Uterus (tissue), 4 donors: Measurements from ENCODE around the gene VTCN1. TPM values are rescaled to one million over a fixed set of nuclear protein-coding genes. Genes with fewer than 3 reads are reported as not detected.
"Not testable (repeated sequence)": the region's sequence is repeated elsewhere in the genome, so short reads cannot be mapped to it uniquely, and the experiment has no call there.

Source experiments
- DNase-seq, 2 donors: peaks; one replicate each; pipeline ENCODE4 v3.0.0-alpha.2; 2019 to 2020
- H3K27ac ChIP-seq, 2 donors: fragments of 200-600 bp; sonication (generic); 1 replicate in 1 of 2; 2 replicates in 1 of 2; pipeline ENCODE4 v1.5.1; 2016 to 2018
- H3K27me3 ChIP-seq, 2 donors: fragments of 200-600 bp; sonication (generic); one replicate each; pipeline ENCODE4 v1.5.1; 2018 to 2019; ENCODE audit warnings: control low read depth in 1 of 2
- H3K36me3 ChIP-seq, 2 donors: fragments of 200-600 bp; sonication (generic); one replicate each; pipeline ENCODE4 v1.5.1; 2019; ENCODE audit warnings: control low read depth in 1 of 2
- H3K4me1 ChIP-seq, 2 donors: fragments of 200-600 bp; sonication (generic); one replicate each; pipeline ENCODE4 v1.5.1; 2018 to 2019; ENCODE audit warnings: control low read depth in 1 of 2
- H3K4me3 ChIP-seq, 2 donors: fragments of 200-600 bp; sonication (generic); 1 replicate in 1 of 2; 2 replicates in 1 of 2; pipeline ENCODE4 v1.5.1; 2018 to 2019; ENCODE audit warnings: mild to moderate bottlenecking in 1 of 2
- H3K9me3 ChIP-seq, 2 donors: fragments of 200-600 bp; sonication (generic); one replicate each; pipeline ENCODE4 v1.5.1; 2019; ENCODE audit warnings: control low read depth in 1 of 2
- POLR2A ChIP-seq, 2 donors: fragments of 450-650 bp; IDR thresholded peaks; one replicate each; pipeline ENCODE4 v1.6.1; 2016; ENCODE audit warnings: antibody characterized with exemption in 2 of 2, mild to moderate bottlenecking in 1 of 2, moderate library complexity in 1 of 2
- intact Hi-C: fragments of 100-400 bp; cut with DNase I; formaldehyde crosslinking; loops from one replicate; pipeline ENCODE4 v1.15.1; 2023; ENCODE audit warnings: low total_unique reads
- total RNA-seq, 4 donors: library from RNA; depleted of rRNA in 3 of 4; stranded (reverse); fragments of >200 nt in 3 of 4; gene quantifications; one replicate each; pipeline versions ENCODE4 v1.1.0 to v1.2.4, GENCODE V29; 2014 to 2023
- TF ChIP-seq, protein P1 (sequence below), 4 experiments: fragments of 200-600 bp in 2 of 4; fragments of 450-650 bp in 2 of 4; sonication (generic) in 2 of 4; IDR thresholded peaks; one replicate each; pipeline ENCODE4 v1.5.1; 2016 to 2019; ENCODE audit warnings: antibody characterized with exemption in 4 of 4, mild to moderate bottlenecking in 2 of 4, moderate library complexity in 1 of 4
- donor health status: DM: yes; HTN: yes; CAD: no.

Gene VTCN1
- total RNA-seq, 4 donors from 2014 or later: 0.64 to 21.5 (median 2.6) TPM; not detected in 1

- no peak for TF ChIP-seq POLR2A (IDR thresholded peaks at IDR 0.05)
- TF ChIP-seq, protein P1, sequence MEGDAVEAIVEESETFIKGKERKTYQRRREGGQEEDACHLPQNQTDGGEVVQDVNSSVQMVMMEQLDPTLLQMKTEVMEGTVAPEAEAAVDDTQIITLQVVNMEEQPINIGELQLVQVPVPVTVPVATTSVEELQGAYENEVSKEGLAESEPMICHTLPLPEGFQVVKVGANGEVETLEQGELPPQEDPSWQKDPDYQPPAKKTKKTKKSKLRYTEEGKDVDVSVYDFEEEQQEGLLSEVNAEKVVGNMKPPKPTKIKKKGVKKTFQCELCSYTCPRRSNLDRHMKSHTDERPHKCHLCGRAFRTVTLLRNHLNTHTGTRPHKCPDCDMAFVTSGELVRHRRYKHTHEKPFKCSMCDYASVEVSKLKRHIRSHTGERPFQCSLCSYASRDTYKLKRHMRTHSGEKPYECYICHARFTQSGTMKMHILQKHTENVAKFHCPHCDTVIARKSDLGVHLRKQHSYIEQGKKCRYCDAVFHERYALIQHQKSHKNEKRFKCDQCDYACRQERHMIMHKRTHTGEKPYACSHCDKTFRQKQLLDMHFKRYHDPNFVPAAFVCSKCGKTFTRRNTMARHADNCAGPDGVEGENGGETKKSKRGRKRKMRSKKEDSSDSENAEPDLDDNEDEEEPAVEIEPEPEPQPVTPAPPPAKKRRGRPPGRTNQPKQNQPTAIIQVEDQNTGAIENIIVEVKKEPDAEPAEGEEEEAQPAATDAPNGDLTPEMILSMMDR (IDR thresholded peaks at IDR 0.05): no peak
- no peaks in the 10 kb centered on the region for H3K4me1 ChIP-seq
- H3K27ac ChIP-seq: no peak overlapping the region
- H3K9me3 ChIP-seq: no peaks in the 10 kb centered on the region
- DNase-seq: no peak
- H3K4me3 ChIP-seq: no peak overlapping the region
- H3K36me3 ChIP-seq: no peaks in the 10 kb centered on the region
- intact Hi-C loops: no loop called here
- no peaks in the 10 kb centered on the region for H3K27me3 ChIP-seq
Measured at GRCh38 chr1:117162816-117163215, 47.9 kb downstream of the VTCN1 start.

DNA sequence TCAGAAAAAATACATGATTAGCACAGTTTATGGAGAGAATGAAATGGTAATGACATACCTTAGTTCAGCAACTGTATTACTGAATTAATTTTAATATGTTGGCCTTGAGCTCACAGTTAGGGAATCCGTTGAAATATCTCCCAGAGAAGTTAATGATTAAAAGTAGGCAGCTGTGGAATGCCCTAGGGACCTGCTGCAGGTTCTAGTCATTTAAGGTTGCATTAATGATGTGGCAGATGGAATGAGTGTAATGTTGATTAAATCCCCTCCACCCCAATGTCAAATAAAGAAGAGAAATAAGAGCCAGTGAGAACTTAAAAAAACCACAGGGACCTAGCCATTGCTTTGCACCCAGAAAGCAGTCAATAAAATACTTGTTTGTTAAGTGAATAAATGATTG is 48.8 kb downstream of the VTCN1 start:
- Histone ChIP-seq H3K36me3 (no peaks in the 10 kb centered on the region), H3K27ac (no peak overlapping the region), H3K27me3 (no peaks in the 10 kb centered on the region), H3K4me3 (no peak overlapping the region), H3K9me3 (no peaks in the 10 kb centered on the region), H3K4me1 (no peaks in the 10 kb centered on the region)
- DNase-seq: no peak
- intact Hi-C loops: no loop called here
- no peak for TF ChIP-seq POLR2A (IDR thresholded peaks at IDR 0.05)
- TF ChIP-seq, protein P1 (IDR thresholded peaks at IDR 0.05): no peak

DNA sequence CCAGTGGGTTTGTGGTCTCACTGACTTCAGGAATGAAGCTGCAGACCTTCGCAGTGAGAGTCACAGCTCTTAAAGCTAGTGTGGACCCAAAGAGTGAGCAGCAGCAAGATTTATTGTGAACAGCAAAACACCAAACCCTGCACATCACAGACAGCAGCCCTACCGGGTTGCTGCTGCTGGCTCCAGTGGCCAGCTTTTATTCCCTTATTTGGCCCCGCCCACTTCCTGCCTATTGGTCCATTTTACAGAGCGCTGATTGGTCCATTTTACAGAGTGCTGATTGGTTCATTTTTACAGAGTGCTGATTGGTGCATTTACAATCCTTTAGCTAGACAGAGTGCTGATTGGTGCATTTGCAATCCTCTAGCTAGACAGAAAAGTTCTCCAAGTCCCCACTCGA is 59.4 kb downstream of the VTCN1 start:
- H3K9me3 ChIP-seq, intact Hi-C loops, H3K27me3 ChIP-seq, H3K36me3 ChIP-seq, H3K27ac ChIP-seq, H3K4me3 ChIP-seq, DNase-seq, H3K4me1 ChIP-seq: not testable (repeated sequence)

DNA sequence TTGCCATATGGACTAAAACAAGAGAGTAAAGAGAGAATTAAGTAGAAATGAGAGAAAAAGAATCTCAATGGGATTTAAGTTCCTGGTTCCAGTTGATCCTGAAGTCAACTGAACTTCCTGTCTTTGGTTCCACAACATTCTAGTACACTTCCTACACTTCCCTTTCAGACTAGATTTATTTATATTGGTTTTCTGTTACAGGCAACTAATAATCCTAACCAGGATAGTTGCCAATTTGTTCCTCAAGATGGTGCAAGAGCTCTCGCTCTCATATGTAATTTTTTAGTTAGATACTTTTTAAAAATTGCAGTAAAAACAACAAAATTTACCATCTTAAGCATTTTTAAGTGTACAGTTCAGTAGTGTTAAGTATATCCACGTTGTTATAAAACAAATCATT is 60.4 kb downstream of the VTCN1 start:
- no peak overlapping the region for H3K27ac ChIP-seq
- no peaks in the 10 kb centered on the region for H3K9me3 ChIP-seq
- intact Hi-C loops: no loop called here
- H3K27me3 ChIP-seq: no peaks in the 10 kb centered on the region
- H3K4me3 ChIP-seq: no peak overlapping the region
- H3K36me3 ChIP-seq: no peaks in the 10 kb centered on the region
- no peak for TF ChIP-seq POLR2A (IDR thresholded peaks at IDR 0.05)
- TF ChIP-seq, protein P1 (IDR thresholded peaks at IDR 0.05): no peak
- no peaks in the 10 kb centered on the region for H3K4me1 ChIP-seq
- DNase-seq: no peak

DNA sequence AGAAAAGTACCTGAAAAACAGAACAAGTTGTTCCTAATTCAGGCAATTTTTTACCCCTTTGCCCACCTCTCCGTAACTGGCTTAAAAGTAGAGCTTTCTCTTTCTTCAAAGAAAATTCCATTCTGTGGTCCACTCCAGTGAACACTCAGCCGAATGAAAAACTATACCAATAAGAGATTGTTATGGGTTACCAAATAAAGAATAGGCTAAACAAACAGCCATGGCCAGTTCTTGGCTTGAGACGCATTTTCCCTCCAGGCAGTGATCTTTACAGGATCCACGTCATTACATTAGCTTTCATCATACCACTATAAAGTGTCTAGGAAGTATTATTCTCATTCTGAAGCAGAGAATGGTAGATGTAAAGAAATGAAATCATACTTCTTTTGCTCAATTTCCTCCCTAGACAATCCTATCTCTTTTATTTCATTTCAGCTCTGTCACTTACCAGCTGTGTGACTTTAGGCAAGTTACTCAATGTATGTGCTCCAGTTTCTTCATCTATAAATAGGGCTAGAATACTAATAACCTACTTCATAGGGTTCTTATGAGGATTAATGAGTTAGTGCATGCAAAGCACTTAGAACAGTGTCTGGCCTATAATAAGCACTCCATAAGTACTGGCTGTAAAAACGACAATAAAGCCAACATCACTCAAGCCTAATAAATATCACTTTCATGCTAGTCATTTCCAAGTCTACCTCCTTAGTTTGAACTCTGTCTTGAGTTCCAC is 62.7 kb downstream of the VTCN1 start:
- H3K4me3 ChIP-seq: no peak overlapping the region
- intact Hi-C loops: no loop called here

More for the DNA sequence above, 62.7 kb downstream of the VTCN1 start:
- H3K9me3 ChIP-seq: no peaks in the 10 kb centered on the region
- no peaks in the 10 kb centered on the region for H3K4me1 ChIP-seq
- H3K27me3 ChIP-seq: no peaks in the 10 kb centered on the region
- no peaks in the 10 kb centered on the region for H3K36me3 ChIP-seq
- H3K27ac ChIP-seq: no peak overlapping the region
- no peak for DNase-seq
- TF ChIP-seq, protein P1 (IDR thresholded peaks at IDR 0.05): no peak
- TF ChIP-seq POLR2A (IDR thresholded peaks at IDR 0.05): no peak
